ENCODE measurements around the gene MRPL34. TPM values are rescaled to one million over a fixed set of nuclear protein-coding genes. Genes with fewer than 3 reads are reported as not detected.
A peak's percentile ranks its signal among the peaks of the same experiment; 100 is the strongest.
"Not testable (repeated sequence)": the region's sequence is repeated elsewhere in the genome, so short reads cannot be mapped to it uniquely, and the experiment has no call there.

MRPL34 gene
- polyA plus RNA-seq, 3 donors from 2014 or later: 189 to 270 (median 197) TPM

- peaks cover 5 to 27% (median 7%) of the 10 kb centered on the region in 3 donors for H3K36me3 Mint-ChIP-seq
- not testable (repeated sequence) for DNase-seq; H3K27ac Mint-ChIP-seq; H3K4me3 Mint-ChIP-seq; H3K9me3 Mint-ChIP-seq; H3K4me1 Mint-ChIP-seq; H3K27me3 Mint-ChIP-seq (ENCODE audit: low read depth in 3 of 3)
Measured at GRCh38 chr19:17274892-17275291, 30.8 kb upstream of the MRPL34 start.

GRCh38 chr19:17275441-17276175 lies 30.1 kb upstream of the MRPL34 start:
- Mint-ChIP-seq H3K4me1 (no peaks in the 10 kb centered on the region), H3K9me3 (no peaks in the 10 kb centered on the region), H3K27ac (no peak overlapping the region), H3K36me3 (peaks cover 5 to 23% (median 7%) of the 10 kb centered on the region in 3 donors), H3K4me3 (no peak overlapping the region), H3K27me3 (ENCODE audit: low read depth in 3 of 3) (peaks cover 0 to 3% (median 2%) of the 10 kb centered on the region in 3 donors)
- no peak for DNase-seq

GRCh38 chr19:17279436-17279835 lies 26.2 kb upstream of the MRPL34 start:
- H3K4me3 Mint-ChIP-seq: no peak overlapping the region
- DNase-seq: no peak
- H3K27ac Mint-ChIP-seq: no peak overlapping the region
- H3K36me3 Mint-ChIP-seq: peaks cover 5 to 18% (median 7%) of the 10 kb centered on the region in 3 donors
- peaks cover 0 to 1% (median 0%) of the 10 kb centered on the region in 6 donors for H3K9me3 Mint-ChIP-seq
- H3K4me1 Mint-ChIP-seq: peaks cover 0 to 8% of the 10 kb centered on the region in 2 donors
- peaks cover 5 to 6% (median 5%) of the 10 kb centered on the region in 3 donors for H3K27me3 Mint-ChIP-seq (ENCODE audit: low read depth in 3 of 3)

- Mint-ChIP-seq H3K4me3 (peak within 1 kb of the TSS; percentile 47 to 71 (median 63)), H3K27ac (no peak within 1 kb of the TSS), H3K9me3 (peaks cover 0 to 1% (median 0%) of the 10 kb centered on the region in 6 donors), H3K27me3 (ENCODE audit: low read depth in 3 of 3) (peaks cover 5 to 6% (median 5%) of the 10 kb centered on the region in 3 donors), H3K36me3 (peaks cover 2 to 9% (median 5%) of the 10 kb centered on the region in 3 donors), H3K4me1 (peaks cover 0 to 8% of the 10 kb centered on the region in 2 donors)
- DNase-seq: no peak
Measured at GRCh38 chr19:17281391-17282304, 24.0 kb upstream of the MRPL34 start, which contains the start of gene ANKLE1. Gene ANKLE1 (plus strand): TSS chr19:17281901. CDS start chr19:17281921, 20 bp downstream.

GRCh38 chr19:17282488-17283125 lies 23.1 kb upstream of the MRPL34 start:
- Mint-ChIP-seq H3K4me1 (peaks cover 0 to 8% of the 10 kb centered on the region in 2 donors), H3K36me3 (peaks cover 0 to 2% (median 0%) of the 10 kb centered on the region in 3 donors), H3K27me3 (ENCODE audit: low read depth in 3 of 3) (peaks cover 5 to 6% (median 5%) of the 10 kb centered on the region in 3 donors), H3K4me3 (peak overlapping the region; percentile 47 to 71 (median 63)), H3K27ac (no peak overlapping the region), H3K9me3 (peaks cover 0 to 1% (median 0%) of the 10 kb centered on the region in 6 donors)
- peak; percentile 70 to 76 (median 75) for DNase-seq

- peaks cover 5 to 9% (median 8%) of the 10 kb centered on the region in 3 donors for H3K27me3 Mint-ChIP-seq (ENCODE audit: low read depth in 3 of 3)
- peaks cover 0 to 1% (median 0%) of the 10 kb centered on the region in 6 donors for H3K9me3 Mint-ChIP-seq
- H3K4me3 Mint-ChIP-seq: no peak overlapping the region
- H3K36me3 Mint-ChIP-seq: peaks cover 0 to 2% (median 0%) of the 10 kb centered on the region in 3 donors
- DNase-seq: no peak
- H3K27ac Mint-ChIP-seq: no peak overlapping the region
- peaks cover 0 to 8% of the 10 kb centered on the region in 2 donors for H3K4me1 Mint-ChIP-seq
Measured at GRCh38 chr19:17283504-17283996, 22.1 kb upstream of the MRPL34 start.

GRCh38 chr19:17285415-17286135 lies 20.1 kb upstream of the MRPL34 start:
- no peak overlapping the region for H3K27ac Mint-ChIP-seq

GRCh38 chr19:17286263-17286662 lies 19.4 kb upstream of the MRPL34 start:
- H3K27me3 Mint-ChIP-seq (ENCODE audit: low read depth in 3 of 3): peaks cover 3 to 10% (median 5%) of the 10 kb centered on the region in 3 donors
- no peak for DNase-seq
- H3K27ac Mint-ChIP-seq: no peak overlapping the region
- H3K4me3 Mint-ChIP-seq: no peak overlapping the region
- H3K36me3 Mint-ChIP-seq: no peaks in the 10 kb centered on the region
- H3K9me3 Mint-ChIP-seq: peaks cover 0 to 2% (median 0%) of the 10 kb centered on the region in 6 donors
- H3K4me1 Mint-ChIP-seq: peaks cover 0 to 7% of the 10 kb centered on the region in 2 donors

More at GRCh38 chr19:17285415-17286135, 20.1 kb upstream of the MRPL34 start:
- Mint-ChIP-seq H3K4me1 (peaks cover 0 to 8% of the 10 kb centered on the region in 2 donors), H3K36me3 (no peaks in the 10 kb centered on the region), H3K9me3 (peaks cover 0 to 2% (median 0%) of the 10 kb centered on the region in 6 donors), H3K4me3 (no peak overlapping the region), H3K27me3 (ENCODE audit: low read depth in 3 of 3) (peaks cover 2 to 10% (median 7%) of the 10 kb centered on the region in 3 donors)
- DNase-seq: no peak

- no peaks in the 10 kb centered on the region for H3K36me3 Mint-ChIP-seq
- H3K9me3 Mint-ChIP-seq: peaks cover 0 to 2% (median 0%) of the 10 kb centered on the region in 6 donors
- no peak for DNase-seq
- peaks cover 0 to 7% of the 10 kb centered on the region in 2 donors for H3K4me1 Mint-ChIP-seq
- H3K4me3 Mint-ChIP-seq: no peak overlapping the region
- H3K27ac Mint-ChIP-seq: no peak overlapping the region
- peaks cover 3 to 8% (median 3%) of the 10 kb centered on the region in 3 donors for H3K27me3 Mint-ChIP-seq (ENCODE audit: low read depth in 3 of 3)
Measured at GRCh38 chr19:17286752-17287151, 18.9 kb upstream of the MRPL34 start.

GRCh38 chr19:17289489-17289888 lies 16.2 kb upstream of the MRPL34 start:
- H3K27ac Mint-ChIP-seq: no peak overlapping the region
- peaks cover 0 to 2% (median 0%) of the 10 kb centered on the region in 6 donors for H3K9me3 Mint-ChIP-seq
- H3K27me3 Mint-ChIP-seq (ENCODE audit: low read depth in 3 of 3): peaks cover 1 to 5% (median 3%) of the 10 kb centered on the region in 3 donors
- DNase-seq: peak; percentile 37 to 39 (median 38)
- peaks cover 5 to 6% of the 10 kb centered on the region in 2 donors for H3K4me1 Mint-ChIP-seq
- no peaks in the 10 kb centered on the region for H3K36me3 Mint-ChIP-seq
- no peak overlapping the region for H3K4me3 Mint-ChIP-seq

GRCh38 chr19:17292301-17293074 lies 13.2 kb upstream of the MRPL34 start:
- Mint-ChIP-seq H3K36me3 (no peaks in the 10 kb centered on the region), H3K27ac (peak overlapping the region in 3 of 6 donors; percentile 44 to 67 (median 59))

GRCh38 chr19:17293605-17294004 lies 12.1 kb upstream of the MRPL34 start:
- Mint-ChIP-seq H3K27me3 (ENCODE audit: low read depth in 3 of 3) (peaks cover 0 to 2% (median 1%) of the 10 kb centered on the region in 3 donors), H3K9me3 (peaks cover 0 to 2% (median 0%) of the 10 kb centered on the region in 6 donors), H3K27ac (no peak overlapping the region)

More at GRCh38 chr19:17292301-17293074, 13.2 kb upstream of the MRPL34 start:
- DNase-seq: peak; percentile 73 to 78 (median 76)
- peak overlapping the region; percentile 82 to 89 (median 84) for H3K4me3 Mint-ChIP-seq
- peaks cover 1 to 5% (median 3%) of the 10 kb centered on the region in 3 donors for H3K27me3 Mint-ChIP-seq (ENCODE audit: low read depth in 3 of 3)
- peaks cover 0 to 2% (median 0%) of the 10 kb centered on the region in 6 donors for H3K9me3 Mint-ChIP-seq
- peaks cover 5 to 6% of the 10 kb centered on the region in 2 donors for H3K4me1 Mint-ChIP-seq

More at GRCh38 chr19:17293605-17294004, 12.1 kb upstream of the MRPL34 start:
- Mint-ChIP-seq H3K36me3 (peaks cover 0 to 4% (median 0%) of the 10 kb centered on the region in 3 donors), H3K4me3 (no peak overlapping the region), H3K4me1 (peaks cover 5 to 6% of the 10 kb centered on the region in 2 donors)
- DNase-seq: no peak

All from immature natural killer cell (primary cell).